ENCODE data around the gene NECTIN1. TPM values are rescaled to one million over a fixed set of nuclear protein-coding genes. Genes with fewer than 3 reads are reported as not detected.

Gene NECTIN1
- total and polyA plus RNA-seq, 2 of the 4 experiments (the other 2 are of a cell fraction): 2.3 to 4.2 TPM

DNA sequence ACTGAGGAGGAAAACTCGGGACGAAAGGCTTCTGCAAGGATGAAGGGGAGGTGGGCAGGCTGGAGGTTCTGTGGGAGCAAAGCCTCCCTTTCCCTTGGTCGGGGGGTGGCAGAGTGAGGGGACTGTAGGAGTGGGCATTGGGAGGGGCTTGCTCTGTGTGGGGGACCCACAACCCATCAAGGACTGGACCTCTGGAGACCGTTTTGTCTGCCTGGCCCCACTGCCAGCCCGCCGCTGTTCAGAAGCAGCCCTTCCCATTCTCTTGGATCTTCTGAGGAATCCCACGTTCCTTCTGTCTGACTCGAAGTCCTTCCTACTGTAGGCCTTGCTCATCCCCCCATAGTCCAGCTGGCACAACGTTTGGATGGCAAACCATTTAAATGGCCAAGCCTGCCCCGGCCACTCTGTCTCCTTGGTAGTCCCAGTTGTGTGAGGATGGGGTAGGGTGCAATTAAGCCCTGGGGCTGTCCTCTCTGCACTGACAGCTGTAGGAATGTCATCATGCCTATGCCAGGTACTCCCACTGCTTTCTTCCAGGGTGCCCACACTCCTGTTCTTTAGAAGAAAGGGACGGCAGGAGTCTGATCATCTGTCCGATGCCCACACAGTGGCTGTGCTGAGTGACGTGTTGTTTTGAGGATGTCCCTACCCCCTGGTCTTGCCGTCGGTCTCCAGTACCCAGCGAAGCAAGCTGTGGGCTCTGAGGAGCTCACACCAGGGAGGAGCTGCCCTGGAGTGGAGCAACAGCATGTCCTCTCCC lies 17.0 kb upstream of the NECTIN1 start:
- in situ Hi-C loops (cut with MboI; ENCODE audit: low sequenced_read_pairs): no loop called here
- intact Hi-C loops (cut with micrococcal nuclease): no loop called here
- Histone ChIP-seq H3K23ac (ENCODE audit: low read depth, low read length) (no peak overlapping the region), H3K14ac (replicated peaks; ENCODE audit: low read depth, low read length) (no peak overlapping the region), H4K20me1 (ENCODE audit: insufficient read depth, low read length) (no peaks in the 10 kb centered on the region), H2BK120ac (ENCODE audit: low read depth, low read length) (no peak overlapping the region), H3K4me3 (ENCODE audit: insufficient read depth, low read depth, low read length) (no peak overlapping the region), H2AK9ac (replicated peaks; ENCODE audit: low read depth, low read length, poor library complexity) (no peak overlapping the region), H3K4me1 (ENCODE audit: control insufficient read depth, insufficient read depth, low read length) (no peaks in the 10 kb centered on the region; the same call in 1 of the 2 replicates), H3K9me1 (ENCODE audit: insufficient read depth, low read length) (0 out of 2 replicates have a peak, but pooled peaks cover 2% of the 10 kb centered on the region), H2AFZ (replicated peaks; ENCODE audit: low read length, poor library complexity) (no peak overlapping the region), H2BK20ac (ENCODE audit: low read depth, low read length) (no peak overlapping the region), H3K79me1 (ENCODE audit: low read depth in 1 of 2, low read length in 2 of 2) (no peaks in the 10 kb centered on the region), H2AK5ac (ENCODE audit: low read depth, low read length) (no peak overlapping the region), H3K27me3 (ENCODE audit: control insufficient read depth, insufficient read depth, low read length) (peaks cover 32% of the 10 kb centered on the region), H4K5ac (ENCODE audit: low read depth, low read length) (no peak overlapping the region), H4K91ac (ENCODE audit: insufficient read depth, low read depth, low read length) (no peak overlapping the region), H3K56ac (ENCODE audit: extremely low read depth, insufficient read depth, low read length) (no peak overlapping the region), H3K36me3 (ENCODE audit: control insufficient read depth, insufficient read depth, low read length) (no peaks in the 10 kb centered on the region), H3K18ac (ENCODE audit: low read depth, low read length) (no peak overlapping the region), H3K4me2 (ENCODE audit: low read depth, low read length) (no peak overlapping the region), H3K9me3 (ENCODE audit: control insufficient read depth, insufficient read depth, low read length) (no peaks in the 10 kb centered on the region), H3K9ac (ENCODE audit: low read depth, low read length) (no peak overlapping the region), H4K8ac (ENCODE audit: low read depth in 2 of 2, low read length in 2 of 2) (no peak overlapping the region), H2BK5ac (ENCODE audit: low read depth, low read length, poor library complexity, severe bottlenecking) (no peak overlapping the region), H2BK15ac (ENCODE audit: low read depth, low read length) (no peak overlapping the region), H3K27ac (ENCODE audit: insufficient read depth, low read length) (no peak overlapping the region), H3K4ac (ENCODE audit: low read depth, low read length) (no peak overlapping the region)
- TF ChIP-seq ELK1 (IDR thresholded peaks at IDR 0.05; ENCODE audit: borderline replicate concordance, low read depth, low read length) (no peak), FOS (IDR thresholded peaks at IDR 0.05; ENCODE audit: low read depth, low read length) (no peak), MAFK (IDR thresholded peaks at IDR 0.05; ENCODE audit: low read depth, low read length) (no peak)
- WGBS, 2 experiments (ENCODE audit: extremely low coverage in 2 of 2, insufficient read length in 1 of 2): 60% methylated on average over 3 of the region's 16 CpGs; no CpG with 5 or more reads in 1 of the 2 experiments
- ATAC-seq (ENCODE audit: low read depth) (no peak), DNase-seq (no peak)
- CTCF ChIA-PET: interaction anchor here (0.5 kb wide), 1 partner anchor 1427 kb away, joined by 4 read pairs; no protein-coding TSS in a partner anchor
- POLR2A ChIA-PET (ENCODE audit: unreplicated experiment): no interaction called here
- dilution Hi-C loops (cut with HindIII; ENCODE audit: low sequenced_read_pairs, unreplicated experiment): no loop called here
- BruUV-seq (replicated peaks): no TSS peak

Measured in IMR-90 (cell line).